COLO668 (cell line): ENCODE measurements around the gene GAP43.

Experiments used
- DNase-seq: peaks from one replicate; lab custom pipeline; 2025; ENCODE audit not compliant: unreplicated experiment; lab: John Stamatoyannopoulos, UW

GAP43 gene

DNA sequence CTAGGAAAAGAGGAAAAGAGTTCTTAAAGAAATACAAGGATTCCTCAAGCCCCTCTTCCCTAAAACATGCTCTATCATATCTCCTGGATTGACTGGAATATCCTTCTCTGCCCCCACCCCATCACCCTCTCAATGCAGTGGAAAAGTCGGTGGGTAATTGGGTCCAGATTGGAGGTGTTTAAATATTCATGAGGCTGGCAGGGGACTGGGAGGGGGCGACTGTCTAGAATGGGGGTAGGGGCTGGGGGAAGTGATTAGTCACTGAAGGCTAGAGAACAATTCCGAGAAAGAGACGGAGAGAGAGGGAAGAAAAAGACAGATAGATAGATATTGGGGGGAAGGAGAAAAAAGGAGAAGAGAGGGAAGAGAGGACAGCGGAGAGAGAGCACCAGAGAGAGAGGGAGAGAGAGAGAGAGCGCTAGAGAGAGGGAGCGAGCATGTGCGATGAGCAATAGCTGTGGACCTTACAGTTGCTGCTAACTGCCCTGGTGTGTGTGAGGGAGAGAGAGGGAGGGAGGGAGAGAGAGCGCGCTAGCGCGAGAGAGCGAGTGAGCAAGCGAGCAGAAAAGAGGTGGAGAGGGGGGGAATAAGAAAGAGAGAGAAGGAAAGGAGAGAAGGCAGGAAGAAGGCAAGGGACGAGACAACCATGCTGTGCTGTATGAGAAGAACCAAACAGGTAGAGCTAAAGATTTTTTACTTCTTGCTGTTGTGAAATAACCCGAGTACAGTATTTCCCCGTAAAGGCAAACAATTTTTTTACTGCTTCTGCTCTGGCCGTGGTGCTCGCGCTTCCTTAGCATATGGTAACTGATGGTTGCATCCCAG is at the start of gene GAP43:
TSS of gene GAP43 (plus strand) at position 467 of the 825 bp plus-strand sequence. CDS start at position 647, 180 bp downstream.
- DNase-seq, result no peak

- no peak for DNase-seq
Observed at GRCh38 chr3:115576325-115576875, 46.9 kb upstream of the GAP43 start.

DNA sequence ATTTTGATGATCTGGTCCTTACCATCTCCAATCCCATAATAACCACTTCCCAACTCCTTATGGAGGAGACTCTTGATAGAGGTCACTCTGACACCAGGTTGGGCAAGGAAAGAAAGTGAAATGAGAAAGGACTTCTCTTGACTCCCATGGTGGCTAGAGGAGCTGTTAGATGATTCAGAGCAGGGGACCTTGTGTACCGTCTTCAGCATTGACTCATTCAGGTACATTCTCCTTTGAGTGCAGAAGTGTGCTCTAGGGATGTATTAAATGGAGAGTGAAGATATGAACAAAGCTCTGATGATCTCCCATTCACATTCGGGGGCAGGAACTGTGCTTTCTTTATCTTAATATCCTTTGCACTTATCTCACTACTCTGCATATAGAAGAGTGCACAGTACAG is 46.3 kb upstream of the GAP43 start:
- no peak for DNase-seq

- DNase-seq, result no peak
Observed at GRCh38 chr3:115578331-115578730, 45.0 kb upstream of the GAP43 start.

- DNase-seq, result no peak
Observed at GRCh38 chr3:115580566-115580965, 42.7 kb upstream of the GAP43 start.

DNA sequence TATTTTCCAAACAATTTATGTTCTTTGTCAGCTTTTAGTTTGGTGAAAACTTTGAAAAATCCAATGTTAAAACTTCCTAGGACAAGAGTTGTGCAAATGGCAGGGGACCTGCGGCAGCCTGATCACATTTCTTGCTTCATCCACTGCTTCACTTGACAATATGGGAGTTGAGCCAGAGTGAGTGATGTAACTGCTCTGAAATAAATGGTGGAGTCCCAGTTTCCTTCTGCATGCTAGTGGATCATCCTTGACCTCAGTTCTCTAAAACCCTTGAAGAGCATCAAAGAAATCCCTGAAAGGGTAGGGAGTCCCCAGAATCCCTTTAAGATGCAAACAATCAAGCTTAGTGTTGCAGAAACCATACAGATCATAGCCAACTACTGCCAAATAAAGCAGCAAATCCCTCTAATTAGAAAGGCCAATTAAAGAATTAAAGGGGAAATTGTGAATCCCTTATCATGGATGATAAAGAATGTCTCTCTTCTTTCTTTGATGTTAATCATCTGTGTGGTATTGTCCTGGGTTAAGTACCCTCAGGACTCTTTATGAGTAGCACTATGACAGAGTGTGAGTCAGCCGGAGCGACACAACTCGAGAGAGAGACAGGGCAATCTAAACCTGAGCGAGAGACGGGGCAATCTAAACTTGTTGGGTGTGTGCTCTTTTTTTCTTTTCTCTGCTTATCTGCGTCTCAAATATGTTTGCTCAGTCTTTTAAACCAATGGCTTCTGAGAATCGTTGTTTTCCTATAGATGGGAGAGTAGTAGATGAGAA is 41.8 kb upstream of the GAP43 start:
- DNase-seq, result no peak

DNA sequence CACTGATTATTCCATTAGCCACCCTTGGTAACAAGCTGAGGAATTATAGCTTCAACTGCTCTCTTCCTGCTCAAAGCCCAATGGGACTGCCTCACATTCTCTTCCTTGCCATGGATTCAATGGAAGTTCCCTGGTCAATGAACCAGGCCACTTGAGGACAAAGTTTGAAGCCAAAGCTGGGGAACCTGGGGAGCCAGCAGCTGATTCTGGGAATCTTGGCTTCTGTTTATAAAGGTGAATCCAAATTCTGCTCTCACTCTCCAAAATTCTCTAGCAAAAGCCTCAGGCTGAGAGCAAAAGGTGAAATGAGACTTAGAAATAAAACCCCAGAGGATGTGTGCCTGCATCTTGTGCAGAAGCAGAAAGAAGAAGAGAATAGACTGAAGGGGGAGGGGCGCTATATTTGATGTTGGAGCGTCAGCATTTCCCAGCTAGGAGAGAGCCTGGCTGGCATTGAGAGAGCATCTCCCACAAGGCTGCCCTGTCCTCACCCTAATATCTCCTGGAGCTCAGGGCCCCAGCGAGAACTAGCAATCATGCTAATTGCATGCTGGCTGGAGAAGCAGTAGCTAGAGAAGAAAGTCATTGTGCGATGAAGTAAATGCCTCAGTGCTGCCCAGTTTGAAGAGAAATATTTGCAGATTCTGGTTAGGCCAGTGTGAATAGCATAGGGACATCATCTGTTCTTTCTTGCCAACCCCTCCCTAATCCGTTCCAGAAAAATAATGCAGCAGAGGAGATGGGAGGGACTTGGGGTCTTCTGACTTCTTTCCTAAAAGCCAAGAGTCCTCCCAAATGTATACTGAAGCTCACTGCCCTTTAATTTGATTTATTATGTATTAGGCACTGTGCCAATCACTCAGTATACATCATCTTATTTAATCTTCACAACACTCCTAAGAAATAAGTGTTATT is 34.9 kb upstream of the GAP43 start:
- DNase-seq, result no peak

DNA sequence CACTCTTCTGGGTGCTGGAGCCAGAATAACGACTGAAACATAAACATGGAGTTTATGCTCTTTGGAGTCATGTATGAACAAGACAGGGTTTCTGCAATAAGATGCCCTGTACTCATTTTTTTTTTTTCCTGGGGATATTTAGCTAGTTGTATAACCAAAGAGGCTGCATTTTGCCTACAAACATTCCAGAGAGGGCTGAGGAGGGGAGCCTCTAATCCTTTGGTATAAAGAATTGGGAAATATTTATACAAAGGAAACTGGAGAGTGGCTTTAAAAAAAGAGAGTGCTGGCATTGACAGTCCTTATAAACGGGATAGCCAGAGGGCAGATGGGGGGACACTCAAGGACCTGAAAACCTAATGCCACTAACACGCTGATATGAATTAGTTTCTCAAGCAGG is 32.4 kb upstream of the GAP43 start:
- no peak for DNase-seq

GRCh38 chr3:115595611-115596275 is 27.6 kb upstream of the GAP43 start:
- no peak for DNase-seq

GRCh38 chr3:115598216-115598615 is 25.1 kb upstream of the GAP43 start:
- no peak for DNase-seq

DNA sequence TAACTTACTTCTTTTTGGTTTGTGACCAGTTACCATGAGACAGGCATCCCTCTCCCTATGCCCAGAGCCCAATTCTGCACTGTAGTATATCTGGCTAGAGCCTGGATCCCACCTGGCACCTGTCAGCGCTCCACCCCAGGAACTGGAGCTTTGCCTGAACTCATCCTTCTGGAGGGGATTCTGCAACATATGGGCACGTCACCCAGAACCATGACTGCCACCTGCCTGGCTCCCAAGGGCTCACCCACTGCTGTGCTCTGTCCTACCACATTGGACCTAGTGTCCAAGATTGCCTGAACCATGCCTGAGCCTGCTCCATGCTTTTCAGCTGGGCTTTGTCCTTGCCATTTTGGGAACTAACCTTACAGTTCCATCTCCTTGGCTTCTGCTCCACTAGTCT is 21.1 kb upstream of the GAP43 start:
- no peak for DNase-seq

- DNase-seq, result no peak
Observed at GRCh38 chr3:115611630-115612029, 11.7 kb upstream of the GAP43 start.

GRCh38 chr3:115615001-115615814 is 8.1 kb upstream of the GAP43 start:
- DNase-seq, result no peak

GRCh38 chr3:115616461-115616860 is 6.8 kb upstream of the GAP43 start:
- DNase-seq, result no peak

- no peak for DNase-seq
Observed at GRCh38 chr3:115617591-115617990, 5.7 kb upstream of the GAP43 start.

DNA sequence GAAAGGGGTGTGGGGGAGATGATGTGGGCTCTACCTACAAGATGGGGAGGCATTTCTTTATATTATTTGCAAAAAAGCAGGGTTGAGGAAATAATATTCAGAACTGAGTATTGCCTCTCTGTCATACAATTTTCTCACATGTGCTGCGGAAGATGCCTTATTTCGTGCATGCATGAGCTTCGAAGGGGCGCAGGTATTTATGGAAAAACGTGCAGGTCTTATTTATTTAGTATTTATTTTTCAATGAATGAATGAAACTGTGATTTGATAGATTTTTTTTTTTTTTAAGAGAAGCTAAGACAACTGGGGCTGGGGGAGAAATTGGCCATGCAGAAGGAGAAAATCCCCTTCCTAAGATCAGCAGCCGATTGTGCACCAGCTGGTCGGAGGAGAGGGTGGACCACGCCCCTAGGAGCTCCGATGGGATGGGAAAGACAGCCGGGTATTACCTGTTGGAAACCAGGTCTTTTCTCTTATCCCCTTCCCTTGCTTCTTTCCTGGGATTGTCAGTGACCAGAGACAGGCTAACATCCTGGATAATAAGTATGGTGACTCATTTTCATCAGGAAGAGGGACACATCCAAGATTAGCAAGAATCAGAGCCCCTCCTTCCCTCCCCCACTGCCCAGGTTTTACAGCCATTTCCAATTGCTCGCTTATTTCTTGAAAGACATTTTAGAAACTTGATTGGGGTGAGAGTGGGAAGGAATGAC is 875 bp downstream of the GAP43 start:
- no peak for DNase-seq

DNA sequence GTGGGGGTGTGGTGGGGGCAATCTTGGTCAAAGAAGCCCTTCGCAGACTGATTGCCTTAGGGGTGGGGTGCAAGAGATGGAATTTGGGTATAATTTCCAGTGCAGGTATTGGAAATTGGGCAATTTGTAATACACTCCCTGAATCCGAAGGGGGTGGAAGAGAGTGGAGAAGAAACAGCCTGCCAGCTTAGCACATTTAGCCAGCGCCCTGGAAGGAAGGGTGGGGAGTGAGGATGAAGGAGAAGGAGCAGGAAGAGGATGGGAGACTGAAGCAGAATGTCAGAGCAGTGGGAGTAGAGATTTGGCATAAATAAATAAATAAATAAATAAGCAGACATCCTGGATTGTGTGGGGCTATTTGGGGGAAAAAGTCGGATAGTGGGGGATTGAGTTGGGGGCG is 1.6 kb downstream of the GAP43 start:
- no peak for DNase-seq

DNA sequence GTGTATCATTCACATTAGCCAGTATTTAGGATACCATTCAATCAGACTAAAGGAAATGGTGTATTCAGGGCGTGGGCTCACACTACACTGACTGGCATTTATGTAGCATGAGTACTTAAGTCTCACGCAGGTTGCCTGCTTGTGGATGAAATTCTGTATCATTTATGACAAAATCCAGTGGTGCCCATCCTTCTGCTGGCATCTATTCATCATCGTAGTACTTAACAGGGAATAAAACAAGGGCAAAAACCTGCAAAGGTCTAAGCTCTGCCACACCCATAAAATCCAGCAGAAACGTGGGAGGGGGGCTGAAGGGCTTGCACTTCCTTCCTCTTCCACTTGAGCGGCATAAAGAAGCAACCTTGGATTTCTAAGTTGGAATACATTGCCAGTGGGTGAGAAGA is 2.7 kb downstream of the GAP43 start:
- no peak for DNase-seq

- DNase-seq, result no peak
Observed at GRCh38 chr3:115626721-115627120, 3.4 kb downstream of the GAP43 start.
